GM12892 (cell line): Measurements from ENCODE around the gene C12orf43.
"Not testable (repeated sequence)": the region's sequence is repeated elsewhere in the genome, so short reads cannot be mapped to it uniquely, and the experiment has no call there.

Experiments used
- POLR2A ChIP-seq: IDR thresholded peaks from 2 replicates; pipeline ENCODE4 v1.6.1; 2011; ENCODE audit warnings: low read depth, low read length, control low read depth
- POLR2AphosphoS5 ChIP-seq: IDR thresholded peaks from 2 replicates; pipeline ENCODE4 v1.6.1; 2011; ENCODE audit warnings: low read depth, low read length, control low read depth
- TAF1 ChIP-seq: IDR thresholded peaks from 2 replicates; pipeline ENCODE4 v1.6.1; 2011; ENCODE audit warnings: low read depth, mild to moderate bottlenecking, control low read depth, low read length, borderline replicate concordance

DNA sequence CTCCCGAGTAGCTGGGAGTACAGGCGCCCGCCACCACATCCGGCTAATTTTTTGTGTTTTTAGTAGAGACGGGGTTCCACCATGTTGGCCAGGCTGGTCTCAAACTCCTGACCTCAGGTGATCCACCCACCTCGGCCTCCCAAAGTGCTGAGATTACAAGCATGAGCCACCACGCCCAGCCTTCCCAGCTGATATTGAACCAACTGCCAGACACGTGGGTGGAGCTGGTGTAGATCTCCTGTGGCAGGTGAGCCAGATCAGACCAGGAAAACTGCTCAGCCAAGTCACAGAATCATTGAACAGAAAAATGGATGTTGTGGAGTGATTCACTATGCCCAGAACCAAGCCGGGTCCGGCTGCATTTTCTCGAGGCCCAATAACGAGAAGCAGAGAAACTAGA is 31.1 kb upstream of the C12orf43 start:
- TF ChIP-seq POLR2A, TAF1, POLR2AphosphoS5: not testable (repeated sequence)
